SW480 (cell line): ENCODE results near the gene C1orf210.
A peak's percentile ranks its signal among the peaks of the same experiment; 100 is the strongest.

Experiments
- DNase-seq: peaks from one replicate; pipeline ENCODE4 v3.0.0-alpha.2; 2016; ENCODE audit warnings: low spot score

The C1orf210 gene

DNA sequence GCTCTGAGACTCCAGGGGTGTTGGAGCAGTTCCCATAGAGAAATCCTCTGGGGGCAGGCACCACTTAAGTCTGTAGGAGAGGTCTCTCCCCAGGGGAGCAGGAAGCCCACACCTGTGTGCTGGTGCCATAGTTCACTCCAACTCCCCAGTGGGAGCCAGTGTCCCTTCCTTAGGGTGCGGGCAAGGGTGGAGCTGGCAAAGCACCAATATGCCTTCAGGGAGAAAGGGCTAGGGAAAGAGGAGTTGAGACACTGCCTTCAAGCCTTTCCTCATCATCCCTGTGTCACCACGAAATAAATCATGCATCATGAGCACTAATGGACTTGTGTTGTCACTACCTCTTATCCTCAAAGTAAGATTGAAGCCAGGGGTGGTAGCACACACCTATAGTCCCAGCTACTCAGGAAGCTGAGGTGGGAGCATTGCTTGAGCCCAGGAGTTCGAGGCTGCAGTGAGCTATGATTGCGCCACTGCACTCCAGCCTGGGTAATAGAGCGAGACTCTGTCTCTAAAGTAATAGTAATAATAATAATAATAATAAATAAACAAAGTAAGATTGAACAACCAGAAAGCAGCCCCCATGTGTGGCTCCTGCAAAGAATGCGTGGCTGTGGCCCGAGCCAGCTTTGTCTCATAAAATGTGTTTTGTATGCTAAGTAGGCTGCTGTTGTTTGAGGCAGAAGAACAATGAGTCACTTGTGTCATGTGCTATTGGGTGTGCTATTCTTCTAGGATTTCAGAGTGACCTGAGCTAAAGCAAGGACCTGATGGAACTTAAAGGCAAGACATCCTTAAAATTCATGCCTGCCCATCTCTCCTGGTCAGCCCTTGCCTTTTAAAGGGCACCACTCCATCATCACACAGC, 8.7 kb upstream of the C1orf210 start:
- peak; percentile 54 for DNase-seq

DNA sequence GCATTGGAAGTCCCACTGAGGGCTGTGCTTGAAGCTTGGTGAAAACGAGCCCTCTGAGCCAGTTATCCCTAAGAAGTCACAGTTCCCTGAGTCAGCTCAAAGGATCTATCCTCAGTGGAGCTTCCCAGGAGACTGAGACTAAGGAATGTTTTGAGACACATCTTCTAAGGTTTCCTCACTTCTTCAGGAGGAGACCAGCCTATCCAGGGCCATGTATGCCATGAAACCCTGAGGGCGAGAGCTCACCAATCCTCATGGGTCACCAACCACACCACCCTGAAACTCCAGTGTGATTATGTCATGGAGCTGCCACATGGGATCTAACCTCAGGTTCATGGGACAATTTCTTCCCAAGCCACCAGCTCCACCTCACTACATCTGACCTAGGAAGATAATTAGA, 7.8 kb upstream of the C1orf210 start:
- no peak for DNase-seq

DNA sequence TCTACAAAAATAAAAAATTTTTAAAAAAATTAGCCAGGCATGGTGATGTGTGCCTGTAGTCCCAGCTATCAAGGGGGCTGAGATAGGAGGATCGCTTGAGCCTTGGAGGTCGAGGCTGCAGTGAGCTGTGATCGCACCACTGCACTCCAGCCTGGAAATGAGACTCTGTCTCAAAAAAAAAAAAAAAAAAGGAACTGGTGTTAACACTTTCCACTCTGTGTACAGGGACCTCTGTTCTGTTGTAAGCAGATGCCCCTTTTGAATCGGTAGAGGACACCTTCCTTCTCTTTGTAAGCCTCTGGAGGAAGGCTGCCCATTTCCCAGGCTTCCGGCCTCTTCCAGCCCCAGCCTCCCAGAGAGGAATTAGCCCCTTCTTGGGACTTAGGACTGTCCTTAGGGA, 7.3 kb upstream of the C1orf210 start:
- no peak for DNase-seq

DNA sequence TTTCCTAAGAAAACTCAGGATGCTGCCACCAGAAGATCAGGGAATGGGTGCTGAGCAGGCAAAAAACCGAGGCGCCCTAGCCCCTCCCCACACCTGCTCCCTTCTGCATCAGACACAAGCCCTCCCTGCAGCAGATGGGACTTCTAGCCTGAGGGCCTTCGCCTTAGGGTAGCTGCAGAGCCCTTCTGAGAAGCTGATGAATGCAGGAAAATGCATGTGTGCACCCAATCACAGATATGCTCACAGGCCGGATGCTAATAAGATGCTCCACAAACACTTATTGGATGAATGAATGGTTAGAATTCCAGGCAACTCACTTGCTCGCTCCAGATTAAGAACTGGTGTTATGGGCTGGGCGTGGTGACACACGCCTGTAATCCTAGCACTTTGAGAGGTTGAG, 6.8 kb upstream of the C1orf210 start:
- DNase-seq, result no peak

DNA sequence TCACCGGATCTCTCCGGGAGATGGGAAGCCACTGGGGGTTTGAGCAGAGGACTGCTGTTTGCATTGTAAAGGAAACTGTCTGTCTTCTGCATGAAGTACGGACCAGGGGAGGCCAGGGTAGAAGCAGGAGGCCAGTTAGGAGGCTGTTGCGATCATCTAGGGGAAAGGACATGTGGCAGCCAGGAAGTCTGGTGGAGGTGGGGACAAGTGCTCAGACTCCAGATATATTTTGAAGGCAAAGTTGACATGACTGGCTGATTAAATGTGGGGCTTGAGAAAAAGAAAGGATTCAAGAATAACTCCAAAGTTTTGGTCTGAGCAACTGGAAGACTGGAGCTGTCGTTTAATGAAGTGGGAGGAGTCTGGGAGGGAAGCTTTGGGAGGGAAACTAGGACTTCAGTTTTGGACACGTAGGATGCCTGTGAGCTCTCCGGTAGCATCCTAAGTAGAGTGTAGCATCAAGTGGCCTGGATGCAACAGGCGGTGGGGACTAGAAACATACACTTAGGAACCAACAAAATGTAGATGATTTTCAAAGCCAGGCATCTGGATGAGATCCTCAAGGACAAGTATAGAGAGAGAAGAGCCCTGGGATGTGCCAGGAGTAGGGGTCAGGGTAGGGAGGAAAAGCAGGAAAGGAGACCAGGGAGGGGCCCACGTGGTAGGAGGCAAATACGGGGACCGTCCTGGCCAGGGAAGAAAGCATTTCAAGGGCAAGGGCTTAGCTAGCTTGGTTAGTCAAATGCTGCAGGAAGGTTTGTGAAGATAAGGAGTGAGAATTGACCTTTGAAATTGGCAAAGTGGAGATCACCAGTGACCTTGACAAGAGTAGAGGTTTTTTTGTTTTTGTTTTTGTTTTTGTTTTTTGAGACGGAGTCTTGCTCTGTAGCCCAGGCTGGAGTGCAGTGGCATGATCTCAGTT, 3.7 kb upstream of the C1orf210 start:
- no peak for DNase-seq

DNA sequence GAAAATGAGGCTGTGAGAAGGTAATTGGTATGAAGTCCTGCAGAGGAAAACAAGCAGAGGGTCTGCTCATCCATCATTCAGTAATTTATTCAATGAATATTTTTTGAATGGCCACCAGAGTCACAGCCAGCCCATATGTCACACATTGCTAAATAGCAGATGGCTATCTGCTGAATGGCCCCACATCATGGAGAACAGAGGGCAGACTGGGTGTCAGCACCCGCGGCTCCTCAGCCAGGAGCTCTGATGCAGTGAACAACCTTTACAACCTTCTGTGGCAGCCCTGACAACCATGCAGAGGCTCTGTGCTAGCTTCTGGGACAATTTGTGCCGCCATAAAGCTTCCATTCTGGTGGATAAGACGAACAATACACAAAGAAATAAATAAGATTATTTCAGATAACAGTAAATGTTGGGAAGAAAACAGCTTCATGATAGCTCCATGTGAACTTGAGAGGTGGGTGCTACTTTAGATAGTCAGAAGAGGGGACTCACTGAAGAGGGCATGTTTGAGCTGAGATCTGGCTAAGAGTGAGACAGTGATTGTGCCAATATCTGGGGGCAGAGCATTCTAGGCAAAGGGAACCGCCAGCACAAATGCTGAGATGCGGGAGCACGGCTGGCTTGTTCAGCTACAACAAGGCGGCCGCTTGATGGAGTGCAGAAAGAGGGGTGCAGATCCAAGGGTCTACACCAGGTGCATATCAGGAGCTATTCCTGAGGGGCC, 2.8 kb upstream of the C1orf210 start:
- no peak for DNase-seq

DNA sequence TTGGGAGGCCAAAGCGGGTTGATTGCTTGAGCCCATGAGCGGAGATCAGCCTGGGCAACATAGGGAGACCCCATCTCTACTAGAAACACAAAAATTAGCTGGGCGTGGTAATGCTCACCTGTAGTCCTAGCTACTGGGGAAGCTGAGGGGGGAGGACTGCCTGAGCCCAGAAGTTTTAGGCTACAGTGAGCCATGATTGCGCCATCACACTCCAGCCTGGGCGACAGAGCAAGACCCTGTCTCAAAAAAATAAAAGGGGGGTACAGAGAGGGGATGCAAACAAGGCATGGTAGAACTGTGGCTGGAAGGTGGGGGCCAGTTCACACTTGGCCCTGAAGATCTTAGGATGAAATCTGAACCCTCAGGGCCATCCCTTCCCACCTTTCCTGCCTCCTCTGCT, 1.2 kb upstream of the C1orf210 start:
- no peak for DNase-seq

DNA sequence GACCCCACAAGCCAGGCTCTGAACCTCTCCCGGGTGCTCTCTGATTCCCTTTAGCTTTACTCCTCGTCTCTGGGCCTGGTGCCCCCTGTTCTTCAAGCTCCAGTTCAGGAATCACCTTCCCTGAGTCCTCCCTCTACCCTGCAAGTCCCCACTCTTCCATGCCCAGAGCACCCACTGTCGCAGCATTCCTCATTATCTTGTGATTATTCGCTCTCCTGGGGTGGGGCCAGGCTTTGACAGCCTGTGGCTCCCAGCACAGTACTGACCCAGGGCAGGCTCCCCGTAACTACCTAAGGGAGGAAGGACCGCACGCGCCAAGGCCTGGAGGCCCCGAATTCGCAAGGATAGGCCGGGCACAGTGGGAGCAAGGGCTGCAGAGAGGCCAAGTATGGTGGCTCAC, 734 bp upstream of the C1orf210 start:
- peak; percentile 18 for DNase-seq

DNA sequence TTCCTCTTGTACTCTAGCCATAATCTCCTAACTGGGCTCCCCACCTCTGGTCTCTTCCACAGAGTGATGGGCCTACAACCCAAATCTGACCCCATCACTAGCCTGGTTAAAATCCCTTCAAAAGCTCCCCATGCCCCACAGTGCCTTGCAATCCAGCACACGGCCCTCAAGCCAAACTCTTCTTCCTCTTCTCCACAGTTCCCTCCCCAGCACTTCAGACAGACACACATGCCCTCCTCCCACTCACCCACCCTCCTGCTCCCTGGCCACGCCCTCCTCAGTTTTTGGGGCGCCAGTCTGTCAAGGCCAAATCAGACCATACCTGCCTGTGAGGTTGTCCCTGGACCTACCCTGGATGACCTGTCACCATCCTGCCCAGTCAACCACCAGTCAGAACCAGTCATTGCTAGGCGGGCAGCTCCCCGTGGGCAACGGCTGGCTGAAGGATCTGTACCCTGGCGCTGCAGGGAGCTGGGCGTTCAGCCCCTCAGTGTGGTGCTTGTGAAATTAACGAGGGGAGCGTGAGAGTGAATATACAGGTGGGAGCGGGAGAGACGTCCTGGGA, 753 bp downstream of the C1orf210 start:
- no peak for DNase-seq

DNA sequence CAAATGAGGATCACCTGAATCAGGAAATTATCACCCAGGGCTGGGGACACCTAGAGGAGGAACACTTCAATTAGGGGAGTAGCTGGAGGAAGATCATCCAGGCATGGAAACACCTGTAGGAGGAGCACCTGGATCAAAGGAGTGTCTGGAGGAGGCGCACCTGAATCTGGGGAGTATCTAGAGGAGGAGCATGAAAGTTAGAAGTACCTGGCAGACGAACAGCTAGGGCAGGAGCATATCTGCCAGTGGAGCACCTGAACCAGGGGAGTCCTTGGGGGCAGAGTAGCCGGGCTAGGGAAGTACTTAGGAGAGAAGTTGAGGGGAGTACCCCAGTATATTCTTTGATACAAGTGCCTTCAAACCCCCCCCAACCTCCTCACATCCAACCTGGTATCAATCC, 1.3 kb downstream of the C1orf210 start:
- DNase-seq, result no peak

DNA sequence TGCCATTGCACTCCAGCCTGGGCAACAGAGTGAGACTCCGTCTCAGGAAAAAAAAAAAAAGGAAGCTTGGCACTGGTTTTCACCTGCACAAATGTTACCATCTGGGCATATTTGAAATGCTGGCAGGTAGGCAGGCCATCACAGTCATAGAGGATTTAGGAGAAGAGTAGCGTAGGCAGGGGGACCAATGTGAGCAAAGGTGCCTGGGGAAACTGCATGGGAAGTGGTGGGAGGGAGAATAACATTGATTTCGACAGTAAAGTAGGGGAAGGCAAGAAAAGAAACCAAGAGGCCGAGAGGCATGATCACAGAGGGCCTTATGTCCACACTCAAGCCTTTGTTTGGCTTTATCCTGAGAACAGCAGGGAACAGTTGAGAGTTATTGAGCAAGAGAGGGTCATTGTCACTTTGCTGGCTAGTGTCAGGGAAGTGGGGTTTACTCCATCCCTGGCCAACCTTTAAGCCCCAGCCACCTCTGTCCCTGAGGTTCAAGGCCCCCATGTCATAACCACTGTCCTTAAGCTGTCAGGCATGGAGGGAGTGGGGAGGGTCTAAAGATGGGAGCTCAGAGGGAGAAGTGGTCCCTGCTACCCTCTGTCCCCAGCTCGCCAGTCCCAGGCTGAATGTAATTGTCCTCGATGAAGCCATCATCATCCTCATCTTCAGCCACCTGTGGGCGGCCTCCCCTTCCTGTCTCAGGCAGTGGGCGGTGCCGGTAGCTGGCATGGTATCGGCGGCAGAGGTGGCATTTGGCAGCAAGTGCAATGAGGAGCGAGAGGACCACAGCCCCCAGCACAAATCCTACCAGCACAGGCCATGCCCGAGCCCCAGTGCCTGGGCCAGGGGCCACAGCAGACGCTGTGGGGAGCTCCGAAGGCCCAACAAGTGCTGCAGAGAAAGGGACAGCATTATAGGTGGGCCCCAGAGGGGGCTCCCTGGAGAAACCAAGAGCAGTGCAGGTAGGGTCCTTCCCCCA, 2.9 kb downstream of the C1orf210 start:
- no peak for DNase-seq

DNA sequence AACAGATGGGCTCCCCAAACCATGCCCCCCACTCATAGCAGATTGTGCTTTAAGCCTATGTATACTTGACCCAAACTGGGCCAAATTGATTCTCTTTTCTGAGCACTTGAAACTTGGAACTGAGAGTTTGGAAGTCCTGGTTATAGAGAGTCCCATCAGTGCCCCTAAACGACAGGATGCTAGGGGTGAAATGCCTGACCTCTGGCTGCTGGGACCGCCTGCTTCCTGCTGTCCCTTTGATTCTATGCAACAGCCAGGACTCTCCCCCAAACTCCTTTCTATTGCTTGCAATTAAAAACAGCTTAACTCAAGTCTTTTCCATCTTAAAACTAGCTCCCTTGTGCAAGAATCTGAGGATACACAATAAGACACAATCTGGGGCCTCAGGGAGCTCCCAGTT, 4.7 kb downstream of the C1orf210 start:
- no peak for DNase-seq

DNA sequence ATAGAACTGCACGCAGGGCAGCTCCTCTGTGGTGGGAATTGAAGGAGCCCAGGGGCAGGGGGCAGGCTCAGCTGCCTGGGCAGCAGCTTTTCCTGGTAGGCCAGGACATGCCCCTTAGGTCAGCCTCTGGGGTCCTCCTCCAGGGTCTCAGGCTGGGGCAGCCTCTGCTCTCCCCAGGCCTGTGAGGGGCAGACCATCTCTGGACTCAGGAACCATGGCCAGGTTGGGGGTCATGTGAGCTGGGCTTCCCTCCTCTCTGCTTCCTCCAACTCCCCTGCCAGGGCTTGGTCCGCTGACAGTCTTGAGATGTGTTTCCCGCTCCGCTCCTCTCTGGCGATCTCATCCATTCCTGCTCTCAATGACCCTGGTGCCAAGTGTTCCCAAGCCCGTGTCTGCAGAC, 5.7 kb downstream of the C1orf210 start:
- DNase-seq, result no peak

DNA sequence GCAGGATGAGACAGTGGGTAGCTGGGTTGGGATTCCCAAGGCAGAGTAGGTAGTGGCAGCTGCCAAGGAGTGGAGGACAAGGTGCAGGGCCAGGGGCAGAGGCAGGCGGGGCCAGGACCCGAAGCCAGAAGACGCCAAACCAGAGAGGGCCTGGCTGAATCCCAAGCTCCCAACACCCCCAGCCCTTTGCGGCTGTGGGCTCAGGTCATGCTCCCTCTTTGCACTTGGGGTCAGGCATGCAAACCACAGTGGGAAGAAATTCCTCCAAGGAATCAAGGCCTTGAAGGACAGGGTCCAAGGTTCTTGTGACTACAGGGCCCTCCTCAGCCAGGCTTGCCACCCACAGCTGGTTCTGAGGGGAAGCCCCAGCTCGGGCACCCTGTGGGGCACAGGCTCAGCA, 6.2 kb downstream of the C1orf210 start:
- no peak for DNase-seq

DNA sequence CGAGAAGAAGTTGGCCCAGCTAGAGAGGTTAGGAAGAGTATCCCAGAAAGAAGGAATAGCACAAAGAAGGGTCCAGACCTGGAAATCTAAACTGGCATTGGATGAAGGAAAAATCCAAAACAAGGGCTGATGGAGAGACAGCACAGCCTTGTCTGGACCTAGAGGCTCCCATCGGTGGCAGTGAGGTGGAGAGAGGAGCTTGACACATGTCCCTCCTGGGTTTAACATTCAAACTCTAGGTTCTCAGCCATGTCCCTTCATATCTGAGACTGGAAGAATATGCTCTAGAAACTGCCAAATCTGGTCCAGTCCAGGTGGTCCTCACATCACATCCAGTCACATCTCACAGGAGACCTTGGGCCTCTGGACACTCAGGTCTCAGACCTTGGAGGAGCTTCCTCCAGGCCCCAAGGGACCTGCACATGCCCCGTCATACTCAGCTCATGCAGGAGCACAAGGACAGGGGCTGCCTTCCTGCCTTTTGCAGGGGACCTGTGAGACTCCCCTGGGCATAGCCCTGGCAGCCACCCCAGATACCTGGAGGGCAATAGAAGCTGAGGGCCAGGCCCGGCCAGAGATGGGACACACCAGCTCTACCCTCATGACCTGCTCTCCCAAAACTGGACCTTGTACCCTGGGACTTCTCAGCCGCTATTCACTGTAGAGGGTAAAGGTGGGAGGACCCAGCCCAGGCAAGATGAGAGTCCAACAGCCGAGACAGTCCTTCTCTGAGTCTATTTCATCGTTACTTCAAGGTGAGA, 8.1 kb downstream of the C1orf210 start:
- DNase-seq, result no peak

DNA sequence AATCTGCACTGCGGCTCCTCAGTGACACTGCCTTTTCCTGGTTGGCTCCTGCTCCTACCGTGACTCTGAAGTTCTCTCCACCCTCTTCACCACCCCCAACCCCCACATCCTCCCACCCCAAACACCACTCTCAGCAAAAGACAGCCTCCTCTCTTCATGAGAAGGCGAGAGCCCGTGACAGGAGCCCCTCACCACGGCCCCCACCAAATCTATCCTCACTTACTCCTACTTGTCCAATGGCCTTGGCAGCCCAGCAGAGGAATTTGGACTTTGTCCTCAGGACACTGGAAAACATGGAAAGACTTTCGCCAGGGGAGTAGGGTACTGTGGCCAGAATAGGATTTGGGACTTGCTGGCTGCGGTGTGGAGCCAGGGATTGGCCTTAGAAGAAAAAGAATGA, 8.7 kb downstream of the C1orf210 start:
- DNase-seq, result peak; percentile 9

DNA sequence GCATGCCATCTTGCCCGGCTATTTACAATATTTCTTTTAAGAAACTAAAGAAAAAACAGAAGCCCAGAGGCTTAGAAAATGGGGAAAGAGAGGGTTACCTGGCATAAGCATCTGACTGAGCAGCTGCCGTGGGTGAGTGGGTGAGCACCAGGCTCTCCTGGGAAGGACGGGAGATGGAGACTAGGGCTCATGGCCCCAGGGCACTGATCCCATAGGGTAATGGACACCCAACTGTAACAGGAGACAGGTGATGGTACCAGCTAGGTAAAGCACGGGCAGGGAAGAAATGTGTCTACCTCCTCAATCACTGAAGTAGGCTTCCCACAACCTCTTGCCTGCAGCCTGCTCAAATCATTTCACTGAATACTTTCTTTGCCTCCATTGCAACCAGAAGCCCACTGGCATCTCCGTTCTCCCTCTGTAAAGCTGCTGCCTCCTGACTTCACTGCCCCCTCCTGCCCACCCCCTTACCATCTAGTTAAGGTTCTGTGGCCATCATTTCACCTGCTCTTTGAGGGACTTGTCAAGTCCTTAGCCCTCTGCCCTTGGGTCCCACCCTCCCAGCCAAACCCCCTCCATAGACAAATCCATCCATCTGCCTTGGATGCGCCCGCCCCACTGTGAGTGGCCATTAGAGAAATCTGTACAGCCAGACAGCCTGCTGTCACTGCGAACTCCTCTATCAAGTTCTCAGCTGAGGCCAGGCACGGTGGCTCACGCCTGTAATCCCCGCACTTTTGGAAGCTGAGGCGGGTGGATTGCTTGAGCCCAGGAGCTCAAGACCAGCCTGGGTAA, 9.4 kb downstream of the C1orf210 start:
- no peak for DNase-seq

DNA sequence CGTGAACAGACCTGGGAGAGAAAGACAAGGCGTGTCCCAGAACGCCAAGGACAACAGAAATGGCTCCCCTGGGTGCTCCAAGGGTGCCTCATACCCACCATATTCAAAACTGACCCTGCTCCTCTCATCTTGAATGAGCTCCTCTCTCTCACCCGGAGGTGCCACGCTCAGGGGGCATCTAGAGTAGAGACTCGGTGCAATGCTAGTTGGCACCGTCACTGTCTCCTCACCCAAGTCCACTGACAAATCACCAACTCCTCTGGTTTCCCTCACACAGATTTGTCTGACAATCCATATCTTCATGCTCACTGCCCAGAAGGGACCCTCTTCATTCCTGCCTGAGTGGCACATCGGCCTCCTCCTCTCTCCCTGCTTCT, 10.6 kb downstream of the C1orf210 start:
- DNase-seq, result no peak

DNA sequence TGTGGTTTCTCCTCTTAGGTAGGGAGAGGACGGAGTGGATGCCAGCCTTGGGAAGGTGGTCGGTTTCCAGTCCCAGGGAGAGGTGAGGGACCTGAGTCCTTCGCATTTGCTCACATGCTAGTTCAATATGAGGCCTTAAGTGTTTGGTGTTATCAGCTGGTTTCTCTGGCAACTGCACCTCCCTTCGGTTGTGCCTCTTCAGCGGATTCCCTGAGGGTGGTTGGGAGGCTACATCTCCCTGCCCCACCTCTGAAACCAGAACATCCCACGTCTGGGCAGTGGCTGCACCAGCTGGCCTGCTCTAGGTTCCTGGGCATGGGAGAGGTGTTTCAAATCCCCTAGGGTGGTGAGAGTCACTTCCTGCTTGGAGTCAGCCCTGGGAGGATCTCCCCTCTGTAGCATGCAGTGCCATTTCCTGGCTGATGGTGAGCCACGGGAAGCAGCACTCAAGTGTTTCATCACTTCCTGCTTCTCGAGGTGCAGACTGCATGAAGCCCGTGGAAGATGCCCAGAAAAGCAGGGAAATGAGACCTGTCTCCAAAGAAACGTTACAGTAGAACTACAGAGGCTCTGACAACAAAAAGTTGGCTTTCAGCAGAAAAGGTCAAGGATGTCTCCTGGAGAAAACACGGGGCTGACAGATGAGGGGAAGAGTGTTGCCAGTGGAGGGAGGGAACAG, 11.1 kb downstream of the C1orf210 start:
- peak; percentile 20 for DNase-seq
